NCI-H2029 (cell line): Measurements from ENCODE around the gene DMRTB1.
"Not testable (repeated sequence)": the region's sequence is repeated elsewhere in the genome, so short reads cannot be mapped to it uniquely, and the experiment has no call there.

Source experiments
- DNase-seq: peaks from one replicate; lab custom pipeline; 2025; lab: John Stamatoyannopoulos, UW

The DMRTB1 gene

DNA sequence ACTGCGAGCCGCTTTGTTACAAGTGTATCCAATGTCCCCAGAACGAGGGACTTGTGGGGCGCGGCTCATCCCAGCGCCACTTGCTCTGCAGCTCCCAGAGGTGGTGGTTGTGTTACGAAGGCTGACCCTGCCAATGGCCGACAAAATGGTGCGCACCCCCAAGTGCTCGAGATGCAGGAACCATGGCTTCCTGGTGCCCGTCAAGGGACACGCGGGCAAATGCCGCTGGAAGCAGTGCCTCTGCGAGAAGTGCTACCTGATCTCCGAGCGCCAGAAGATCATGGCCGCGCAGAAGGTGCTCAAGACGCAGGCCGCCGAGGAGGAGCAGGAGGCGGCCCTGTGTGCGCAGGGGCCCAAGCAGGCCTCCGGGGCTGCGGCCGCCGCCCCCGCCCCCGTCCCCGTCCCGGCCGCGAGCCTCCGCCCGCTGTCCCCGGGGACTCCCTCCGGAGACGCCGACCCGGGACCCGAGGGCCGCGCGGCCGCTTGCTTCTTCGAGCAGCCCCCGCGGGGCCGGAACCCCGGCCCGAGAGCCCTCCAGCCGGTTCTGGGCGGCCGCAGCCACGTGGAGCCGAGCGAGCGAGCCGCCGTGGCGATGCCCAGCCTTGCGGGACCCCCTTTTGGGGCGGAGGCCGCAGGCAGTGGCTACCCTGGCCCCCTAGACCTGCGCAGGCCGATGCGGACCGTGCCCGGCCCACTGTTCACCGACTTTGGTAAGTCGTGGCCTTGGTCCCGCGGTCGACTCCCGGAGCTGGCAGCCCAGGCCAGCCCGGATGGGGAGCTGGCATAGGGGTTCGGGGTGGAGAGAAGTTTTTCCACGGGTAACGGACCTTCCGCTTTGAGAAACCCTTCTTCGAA, at the start of gene DMRTB1:
TSS of gene DMRTB1 (plus strand) at position 79 of the 855 bp plus-strand sequence. CDS start at position 134, 55 bp downstream.
- DNase-seq: no peak

DNA sequence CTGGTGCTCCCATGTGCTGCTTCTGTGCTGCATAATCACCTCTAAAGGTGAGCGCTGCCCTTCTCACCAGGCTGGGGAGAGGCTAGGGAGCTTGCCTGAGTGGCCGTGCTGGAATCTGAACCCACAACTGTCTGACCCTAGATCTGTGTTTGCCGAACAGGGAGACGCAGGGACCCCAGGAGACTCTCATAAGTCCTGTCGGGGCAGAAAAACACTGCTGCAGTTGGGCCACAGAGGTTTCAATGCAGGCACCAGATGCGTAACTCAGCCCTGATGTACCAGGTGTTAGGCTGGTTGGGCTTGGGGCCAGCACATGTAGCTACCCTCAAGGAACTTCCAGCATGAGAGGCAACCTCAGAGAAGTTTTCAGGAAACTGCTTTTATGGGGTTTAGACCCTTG, 49.5 kb upstream of the DMRTB1 start:
- no peak for DNase-seq

DNA sequence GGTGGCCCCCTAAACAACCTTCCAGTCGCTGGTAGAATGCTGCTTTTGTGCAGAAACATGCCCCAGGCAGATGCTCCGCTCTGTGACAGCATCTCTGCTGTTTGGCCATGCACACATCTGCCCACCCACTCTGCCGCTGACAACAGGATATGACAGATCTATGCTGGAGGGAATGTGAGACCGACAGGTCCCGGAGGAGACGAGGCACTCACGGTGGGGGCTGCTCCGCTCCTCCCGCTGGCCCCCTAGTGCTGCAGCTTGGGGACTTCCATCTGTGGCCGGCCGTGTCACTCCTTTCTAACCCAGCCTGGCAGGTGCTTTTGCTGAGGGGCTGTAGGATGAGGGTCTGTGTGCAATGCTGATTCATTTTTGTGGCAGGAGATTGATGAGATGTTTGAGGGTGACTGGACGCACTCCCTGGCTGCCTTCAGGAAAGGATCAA, 49.1 kb upstream of the DMRTB1 start:
- no peak for DNase-seq

DNA sequence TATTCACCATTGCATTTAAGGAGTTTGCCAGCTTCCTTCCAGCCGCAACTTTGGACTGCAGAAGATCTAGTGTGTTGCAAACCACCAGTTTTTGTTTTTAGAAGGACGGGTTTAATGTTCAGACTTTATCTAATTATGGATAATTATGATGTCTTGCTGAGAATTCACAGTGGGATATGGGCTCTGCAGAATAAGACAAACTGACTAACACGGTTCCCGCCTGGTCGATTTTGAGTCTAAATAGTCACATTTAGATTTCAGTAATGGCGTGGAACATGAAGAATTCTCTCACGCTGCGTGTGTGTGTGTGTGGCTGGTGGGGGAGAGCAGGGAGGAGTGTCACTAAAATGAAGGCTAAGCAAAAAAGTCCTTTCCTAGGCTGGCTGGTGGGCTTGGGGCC, 48.5 kb upstream of the DMRTB1 start:
- DNase-seq: no peak

DNA sequence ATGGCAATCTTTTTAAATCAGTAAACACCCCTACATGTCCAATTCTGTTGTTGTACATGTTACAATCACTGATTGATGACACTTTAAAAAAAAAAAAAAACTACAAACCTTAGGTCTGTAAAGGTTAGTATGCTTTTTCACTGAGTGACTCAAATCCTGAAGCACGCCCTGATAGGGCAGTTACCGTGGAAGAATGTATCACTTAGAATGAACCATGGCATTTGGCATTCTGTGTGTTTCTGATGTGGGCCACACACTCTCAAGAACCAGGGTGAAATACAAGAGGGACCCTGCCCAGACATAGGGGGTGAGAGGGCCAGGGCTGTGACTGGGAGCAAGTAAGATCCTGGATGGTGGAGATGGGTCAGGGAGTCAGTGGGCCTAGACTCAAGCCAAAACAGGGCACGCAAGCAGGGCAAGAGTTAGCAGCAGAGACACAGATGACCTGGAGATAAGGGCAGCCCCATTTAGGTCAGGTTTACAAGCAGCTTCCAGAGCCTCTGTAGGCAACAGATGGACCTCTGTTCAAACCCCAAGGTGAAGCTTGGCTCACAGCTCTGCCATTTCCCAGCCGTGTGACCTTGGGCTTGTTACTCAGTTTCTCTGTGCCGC, 47.6 kb upstream of the DMRTB1 start:
- DNase-seq: no peak

DNA sequence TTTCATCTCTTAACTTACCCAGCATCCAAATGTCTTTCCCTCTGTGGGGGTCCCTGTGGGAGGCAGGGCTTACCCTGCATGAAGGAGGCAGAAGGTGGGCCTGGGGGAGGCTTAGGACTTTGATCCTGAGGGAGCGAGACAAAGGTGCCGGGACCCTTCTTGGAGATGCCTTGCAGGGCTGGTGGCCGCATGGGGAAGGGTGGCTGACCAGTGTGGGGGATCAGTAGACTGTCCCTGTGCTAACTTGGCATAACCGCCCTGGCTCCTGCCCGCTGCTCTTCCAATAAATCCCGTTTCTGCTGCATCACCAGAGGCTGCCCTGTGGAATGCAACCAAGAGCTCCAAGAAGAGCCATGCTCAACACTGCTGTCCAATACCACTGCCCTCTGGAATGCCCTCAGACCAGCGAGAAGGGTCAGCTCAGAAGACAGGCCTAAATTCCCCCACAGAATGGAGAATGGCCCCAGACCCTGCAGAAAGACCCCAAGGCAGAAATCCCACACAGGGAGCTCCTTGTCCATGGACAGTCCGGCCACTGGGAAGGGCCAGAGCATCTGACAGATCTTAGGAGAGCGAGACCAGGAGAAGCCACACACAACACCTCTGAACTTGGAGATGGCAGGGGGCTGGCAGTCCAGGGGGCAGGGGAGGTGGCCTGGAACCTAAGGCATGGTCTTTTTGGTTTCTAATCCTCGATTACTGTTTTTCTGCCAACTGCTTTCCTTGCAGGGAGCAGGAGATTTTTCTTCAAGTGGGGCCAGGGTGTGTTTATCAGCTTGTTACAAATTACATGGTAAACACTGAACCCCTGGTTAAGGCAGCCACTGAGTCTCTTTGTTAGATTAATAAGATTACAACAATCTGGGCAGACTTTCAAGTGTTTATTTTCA, 46.7 kb upstream of the DMRTB1 start:
- no peak for DNase-seq

DNA sequence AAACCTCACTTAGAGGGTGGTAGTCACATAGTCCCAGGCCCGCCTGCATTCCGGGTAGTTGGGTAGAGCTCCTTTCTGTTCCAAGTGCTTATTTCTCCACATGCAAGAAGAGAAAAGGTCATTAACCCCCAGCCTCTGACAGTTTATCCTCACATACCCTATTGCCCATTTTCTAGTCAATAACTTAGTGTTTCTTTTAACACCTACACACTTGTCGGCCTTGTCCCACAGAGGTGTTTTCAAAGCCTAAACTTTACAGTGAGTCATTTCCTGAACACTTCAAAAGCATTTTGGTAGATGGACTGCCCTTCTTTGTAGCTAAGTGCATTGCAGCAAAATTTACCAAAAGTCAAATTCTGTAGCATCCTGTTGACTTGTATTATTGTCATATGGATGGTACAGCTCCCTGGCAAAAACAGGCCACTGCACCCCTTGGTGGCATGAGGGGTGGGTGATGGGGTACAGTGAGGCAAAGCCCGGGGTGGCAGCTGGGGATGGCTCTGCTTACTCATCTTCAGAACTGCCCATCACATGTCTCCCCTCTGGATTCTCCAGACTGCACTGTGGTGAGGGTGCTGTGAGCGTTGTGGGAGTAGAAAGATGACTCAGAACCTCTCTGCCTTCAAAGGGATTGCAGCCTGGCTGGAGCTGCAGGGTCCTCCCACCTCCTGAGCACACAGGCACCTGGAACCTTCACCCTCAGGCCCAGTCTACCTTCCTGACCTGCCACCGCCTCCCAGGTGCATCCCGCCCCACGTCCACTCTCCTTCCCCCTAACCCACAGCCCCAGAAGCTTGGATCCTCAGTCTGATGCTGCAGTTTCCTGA, 45.8 kb upstream of the DMRTB1 start:
- no peak for DNase-seq

DNA sequence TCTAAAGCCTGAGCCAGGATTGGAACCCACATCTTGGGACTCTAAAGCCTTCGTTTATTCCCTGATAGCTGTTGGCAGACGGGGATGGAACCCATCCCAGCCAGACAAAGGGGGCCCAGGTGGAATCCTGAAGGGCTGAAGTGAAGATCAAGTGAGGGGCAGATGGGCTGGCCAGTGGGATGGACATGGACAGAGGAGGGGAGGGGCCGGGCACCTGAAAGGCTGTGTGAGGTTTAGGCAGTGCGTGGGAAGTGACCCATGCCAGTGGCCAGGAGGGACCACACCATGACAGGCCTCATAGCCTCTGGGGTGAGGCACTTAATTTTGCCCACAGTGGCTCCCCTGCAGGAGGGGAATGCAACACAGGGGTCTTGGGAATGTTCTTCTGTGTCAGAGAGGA, 44.6 kb upstream of the DMRTB1 start:
- DNase-seq: no peak

DNA sequence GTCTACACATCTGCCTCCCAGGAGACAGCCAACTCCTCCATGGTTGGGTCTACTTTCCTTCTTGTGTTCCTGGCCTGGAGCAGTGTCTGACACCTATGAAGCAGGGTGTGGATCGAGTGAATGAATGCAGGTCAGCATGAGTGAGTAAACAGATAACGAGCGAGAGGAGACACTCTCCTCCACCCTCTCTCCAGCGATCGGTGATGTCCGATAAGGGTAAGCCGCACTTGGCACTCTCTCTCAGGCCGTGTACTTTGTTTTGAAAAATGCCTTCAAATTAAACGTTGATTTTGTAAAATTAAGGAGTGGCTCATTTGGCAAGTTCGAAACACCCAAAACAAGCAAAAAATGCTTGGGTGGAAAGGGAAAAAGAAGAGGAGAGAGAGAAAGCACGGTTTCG, 43.8 kb upstream of the DMRTB1 start:
- no peak for DNase-seq

DNA sequence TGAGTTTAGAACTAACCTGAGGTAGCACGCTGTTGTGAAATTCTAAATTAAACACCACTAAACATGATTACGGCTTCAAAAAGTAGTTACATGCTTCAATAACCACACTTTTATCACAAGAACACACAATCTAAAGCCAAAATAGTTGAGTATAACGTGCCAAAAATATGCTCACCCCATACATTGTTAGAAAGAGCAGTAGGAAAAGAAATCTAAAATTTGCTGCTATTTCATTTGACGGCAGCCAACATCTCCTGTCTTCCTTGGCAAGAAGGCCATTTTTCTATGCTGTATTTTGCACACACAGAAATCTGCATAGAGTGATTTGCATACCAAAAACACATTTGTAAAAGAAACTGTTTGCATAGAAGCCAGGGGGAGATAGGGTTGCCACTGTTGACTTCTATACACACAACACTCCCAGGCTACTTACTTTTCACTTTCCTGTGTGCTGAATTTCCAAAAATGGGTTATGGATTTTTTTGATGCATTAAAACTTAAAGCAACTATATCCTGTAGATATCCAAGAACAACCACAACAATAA, 42.9 kb upstream of the DMRTB1 start:
- DNase-seq: no peak

DNA sequence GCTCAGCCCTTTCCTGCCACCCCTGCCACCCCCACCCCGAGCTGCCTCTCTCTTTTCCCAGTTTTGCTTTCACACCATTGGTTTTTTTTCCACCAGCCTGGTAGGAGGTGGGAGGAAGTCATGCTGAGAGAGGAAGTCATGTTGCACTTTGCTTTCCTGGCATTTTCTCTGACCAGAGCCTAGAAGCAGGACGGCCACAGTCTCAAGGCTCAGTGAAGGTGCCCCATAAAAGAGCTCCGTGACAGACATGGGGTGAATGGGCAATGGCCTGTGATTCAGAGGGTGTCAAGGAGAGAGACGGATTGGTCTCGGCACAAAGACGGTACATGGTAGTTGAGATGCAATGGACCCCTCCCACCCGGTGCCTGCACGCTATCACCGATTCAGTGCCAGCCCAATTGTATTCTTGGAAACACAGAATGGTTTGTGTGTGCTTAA, 42.1 kb upstream of the DMRTB1 start:
- no peak for DNase-seq

DNA sequence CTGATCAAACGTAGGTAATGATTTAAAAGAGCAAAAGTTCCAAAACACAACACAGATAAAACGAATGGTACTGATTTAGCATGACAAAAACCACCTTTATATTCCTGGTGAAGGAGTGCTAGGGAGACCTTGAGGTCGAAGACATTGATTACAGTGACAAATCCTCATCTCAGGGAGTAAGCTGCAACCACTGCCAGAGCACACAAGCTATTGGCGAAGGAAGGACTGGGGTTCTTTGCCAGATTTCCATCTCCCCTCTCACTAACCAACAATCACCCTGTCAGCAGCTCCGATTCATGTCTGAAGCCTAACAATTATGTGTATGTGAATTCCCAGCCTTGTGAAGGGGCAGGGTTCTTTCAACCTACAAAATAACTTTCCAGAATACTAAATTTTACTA, 40.2 kb upstream of the DMRTB1 start:
- no peak for DNase-seq

DNA sequence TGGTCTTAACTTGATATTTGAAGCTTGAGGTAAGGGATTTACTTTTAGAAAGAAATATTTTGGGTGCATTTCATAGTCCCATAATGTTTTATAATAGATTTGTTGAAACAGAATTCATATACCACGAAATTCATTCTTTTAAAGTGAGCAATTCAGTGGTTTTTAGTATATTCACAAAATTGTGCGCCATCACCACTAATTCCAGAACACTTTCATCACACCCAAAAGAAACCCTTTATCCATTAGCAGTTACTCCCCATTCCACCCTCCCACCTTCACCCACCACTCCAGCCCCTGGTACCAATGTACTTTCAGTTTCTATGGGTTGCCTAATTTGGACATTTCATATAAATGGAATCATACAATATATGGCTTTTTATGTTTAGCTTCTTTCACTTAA, 38.9 kb upstream of the DMRTB1 start:
- DNase-seq: no peak

DNA sequence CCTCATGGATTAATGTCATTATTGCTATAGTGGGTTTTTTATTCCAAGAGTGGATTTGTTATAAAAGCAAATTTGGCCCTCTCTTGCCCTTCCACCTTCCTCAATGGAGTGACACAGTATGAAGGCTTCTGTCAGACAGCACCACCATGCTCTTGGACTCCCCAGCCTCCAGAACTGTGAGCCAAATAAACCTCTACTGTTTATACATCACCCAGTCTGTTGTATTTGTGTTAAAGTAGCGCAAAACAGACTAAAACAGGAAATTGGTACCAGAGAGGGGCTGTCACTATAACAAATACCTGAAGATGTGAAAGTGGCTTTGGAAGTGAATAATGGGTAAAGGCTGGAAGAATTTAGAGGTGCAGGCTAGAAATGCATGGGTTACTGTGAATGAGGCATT, 38.0 kb upstream of the DMRTB1 start:
- DNase-seq: no peak

DNA sequence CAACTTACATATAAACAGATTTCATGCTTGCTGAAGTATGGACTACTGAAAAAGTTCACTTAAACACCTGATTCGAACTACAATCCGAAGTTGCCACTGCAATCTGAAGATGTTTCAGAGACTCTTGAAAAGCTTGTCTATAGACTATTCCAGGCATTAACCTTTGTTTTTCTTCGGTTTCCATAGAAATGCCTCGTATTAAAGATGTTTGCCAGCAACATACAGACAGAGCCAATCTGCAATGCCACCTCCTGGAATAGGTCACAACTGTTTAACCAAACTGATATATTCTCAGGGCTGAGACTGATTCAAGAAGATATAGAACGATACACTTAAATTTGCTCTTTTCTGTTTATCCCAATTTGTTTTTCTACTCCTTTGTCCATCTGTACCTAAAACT, 28.9 kb upstream of the DMRTB1 start:
- DNase-seq: no peak

DNA sequence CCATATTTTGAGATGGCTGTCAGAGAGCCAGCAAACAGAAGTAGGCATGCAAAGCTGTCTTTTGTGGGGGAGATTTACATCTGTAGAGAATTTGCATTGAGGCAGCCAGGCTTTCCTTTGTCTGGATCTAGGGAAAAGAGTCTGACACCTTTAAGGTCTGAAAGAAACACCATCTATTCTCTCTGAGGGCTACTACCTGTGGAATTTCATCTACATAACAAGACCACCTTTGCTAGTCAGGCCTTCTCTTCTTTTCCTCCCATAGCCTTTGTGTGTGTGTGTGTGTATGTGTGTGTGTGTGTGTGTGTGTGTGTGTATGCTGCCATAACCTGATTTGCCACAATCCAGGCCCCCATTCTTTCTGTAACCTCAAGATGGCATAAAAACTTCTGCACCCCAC, 28.4 kb upstream of the DMRTB1 start:
- DNase-seq: no peak

DNA sequence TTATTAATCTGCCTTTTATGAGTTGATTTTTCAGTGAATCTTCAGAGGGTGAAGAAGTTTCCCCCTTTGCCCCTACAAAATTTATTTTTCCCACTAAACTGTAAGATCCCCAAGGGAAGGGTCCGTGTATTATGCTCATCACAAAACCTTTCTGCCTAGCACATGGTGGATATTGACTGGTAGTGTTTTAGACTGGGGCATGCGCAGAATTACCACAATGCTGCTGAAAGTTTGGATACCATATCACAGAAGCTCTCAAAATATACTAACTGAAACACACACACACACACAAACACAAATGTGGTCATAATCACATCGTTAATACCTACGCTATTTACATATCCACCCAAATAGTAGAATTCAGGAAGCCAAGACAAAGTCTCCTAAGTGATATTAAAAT, 28.0 kb upstream of the DMRTB1 start:
- no peak for DNase-seq

DNA sequence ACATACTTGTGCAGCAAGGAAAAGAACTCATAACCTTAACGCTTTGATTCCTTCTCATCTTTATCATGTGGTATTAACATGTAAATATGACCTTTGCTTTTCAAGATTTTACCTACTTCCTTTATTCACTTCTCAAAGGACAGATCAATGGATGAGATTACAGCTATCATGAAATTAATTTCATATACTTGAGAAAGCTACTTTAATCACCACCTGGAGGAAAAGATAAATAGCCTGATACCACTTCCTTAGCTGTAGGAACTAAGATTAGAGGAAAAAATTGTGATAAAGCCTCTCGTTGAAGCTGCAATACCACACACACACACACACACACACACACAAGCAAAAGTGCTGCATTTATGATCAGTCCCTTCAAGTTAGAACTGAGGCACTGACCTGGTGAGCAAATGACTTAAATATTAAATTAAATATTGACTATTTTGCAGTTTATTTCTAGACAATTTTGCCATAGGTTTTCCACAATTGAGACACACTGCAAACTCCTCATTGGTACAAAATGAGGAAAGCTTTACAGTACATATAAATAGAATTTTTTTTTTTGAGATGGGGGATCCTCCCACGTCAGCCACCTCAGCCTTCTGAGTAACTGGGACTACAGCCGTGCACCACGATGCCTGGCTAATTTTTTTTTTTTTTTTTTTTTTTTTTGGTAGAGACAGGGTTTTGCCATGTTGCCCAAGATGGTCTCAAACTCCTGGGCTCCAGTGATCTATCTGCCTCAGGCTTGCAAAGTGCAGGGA, 27.2 kb upstream of the DMRTB1 start:
- DNase-seq: no peak

DNA sequence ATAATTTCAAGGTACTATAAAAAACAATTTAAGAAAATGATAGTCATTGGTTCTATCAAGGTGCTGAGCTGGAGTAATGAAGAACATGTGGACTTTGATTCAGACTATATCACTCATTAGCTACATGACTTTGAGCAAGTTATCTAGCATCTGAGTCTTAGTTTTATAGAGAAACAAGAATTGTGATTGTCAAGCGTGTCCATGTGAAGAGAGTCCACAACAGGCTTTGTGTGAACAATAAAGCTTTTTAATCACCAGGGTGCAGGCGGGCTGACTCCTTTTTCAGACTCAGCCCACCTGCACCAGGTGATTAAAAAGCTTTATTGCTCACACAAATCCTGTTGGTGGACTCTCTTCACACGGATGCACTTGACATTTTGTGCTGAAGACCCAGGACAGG, 26.6 kb upstream of the DMRTB1 start:
- DNase-seq: no peak

DNA sequence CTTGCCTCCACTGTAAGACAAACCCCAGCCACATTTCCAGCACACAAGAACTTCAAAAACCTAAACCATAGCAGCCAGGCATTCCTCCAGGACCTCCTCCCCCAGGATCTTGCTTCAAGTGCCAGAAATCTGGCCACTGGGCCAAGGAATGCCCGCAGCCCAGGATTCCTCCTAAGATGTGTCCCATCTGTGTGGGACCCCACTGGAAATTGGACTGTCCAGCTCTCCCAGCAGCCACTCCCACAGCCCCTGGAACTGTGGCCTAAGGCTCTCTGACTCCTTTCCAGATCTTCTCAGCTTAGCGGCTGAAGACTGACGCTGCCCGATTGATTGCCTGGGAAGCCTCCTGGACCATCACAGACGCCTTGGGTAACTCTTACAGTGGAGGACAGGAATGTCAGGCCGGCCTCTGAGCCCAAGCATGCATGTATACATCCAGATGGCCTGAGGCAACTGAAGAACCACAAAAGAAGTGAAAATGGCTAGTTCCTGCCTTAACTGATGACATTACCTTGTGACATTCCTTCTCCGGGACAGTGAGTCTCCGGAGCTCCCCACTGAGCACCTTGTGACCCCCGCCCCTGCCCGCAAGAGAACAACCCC, 24.7 kb upstream of the DMRTB1 start:
- not testable (repeated sequence) for DNase-seq
